SK-N-SH (cell line): ENCODE measurements around the gene POLR3E. TPM values are rescaled to one million over a fixed set of nuclear protein-coding genes. Genes with fewer than 3 reads are reported as not detected.

Experiments used
- CTCF ChIA-PET: fragments of 300-600, 350-600 bp; formaldehyde crosslinking; extraction: SDS; loops from one replicate; lab custom pipeline; 2021; lab: Yijun Ruan, JAX
- POLR2A ChIA-PET: fragments of 350-600 bp; sonication (Branson Sonifier 250); formaldehyde crosslinking; extraction: SDS; loops from one replicate; lab custom pipeline; 2020; ENCODE audit warnings: antibody characterized with exemption, inconsistent platforms; lab: Yijun Ruan, JAX
- DNase-seq: peaks from one replicate; pipeline ENCODE4 v3.0.0; 2012
- H2AFZ ChIP-seq: fragments of 200-600 bp; sonication (generic); 2 replicates; pipeline ENCODE4 v1.8.1; 2016; ENCODE audit warnings: antibody characterized with exemption, mild to moderate bottlenecking, low read depth
- H3F3A ChIP-seq: fragments of 200-600 bp; sonication (generic); replicated peaks from 2 replicates; pipeline ENCODE3; 2016; ENCODE audit warnings: antibody characterized with exemption, mild to moderate bottlenecking; ENCODE audit not compliant: insufficient read depth
- H3K27ac ChIP-seq, 2 experiments: fragments of 200-500 bp in 1 of 2; fragments of 200-600 bp in 1 of 2; sonication (Bioruptor generic) in 1 of 2; sonication (generic), shearing (Covaris generic) in 1 of 2; 2 replicates each; pipeline versions ENCODE4 v1.5.1 to v1.6.1; 2014 to 2016; ENCODE audit warnings: low read depth in 2 of 2, inconsistent platforms in 1 of 2, low read length in 1 of 2, mild to moderate bottlenecking in 1 of 2, mixed read lengths in 1 of 2
- H3K27me3 ChIP-seq: fragments of 200-600 bp; sonication (generic), shearing (Covaris generic); 2 replicates; pipeline ENCODE4 v1.6.1; 2016; ENCODE audit warnings: mixed run types; ENCODE audit not compliant: insufficient read depth
- H3K36me3 ChIP-seq, 2 experiments: fragments of 200-500 bp in 1 of 2; fragments of 200-600 bp in 1 of 2; sonication (Bioruptor generic) in 1 of 2; sonication (generic) in 1 of 2; replicated peaks in 1 of 2; 2 replicates each; pipeline versions ENCODE3 to v1.5.1; 2014 to 2016; ENCODE audit warnings: low read length in 1 of 2, mild to moderate bottlenecking in 1 of 2; ENCODE audit not compliant: insufficient read depth in 2 of 2, control insufficient read depth in 1 of 2
- H3K4me1 ChIP-seq, 2 experiments: fragments of 200-500 bp in 1 of 2; fragments of 200-600 bp in 1 of 2; sonication (Bioruptor generic) in 1 of 2; sonication (generic), shearing (Covaris generic) in 1 of 2; 2 replicates each; pipeline versions ENCODE4 v1.5.1 to v1.6.1; 2014 to 2016; ENCODE audit warnings: low read depth in 1 of 2, low read length in 1 of 2, mixed run types in 1 of 2; ENCODE audit not compliant: insufficient read depth in 2 of 2, control insufficient read depth in 1 of 2
- H3K4me2 ChIP-seq: fragments of 200-600 bp; sonication (generic), shearing (Covaris generic); 2 replicates; pipeline ENCODE4 v1.6.1; 2017; ENCODE audit warnings: mixed run types
- H3K4me3 ChIP-seq, 2 experiments: fragments of 200-500 bp in 1 of 2; fragments of 200-600 bp in 1 of 2; sonication (Bioruptor generic) in 1 of 2; sonication (generic), shearing (Covaris generic) in 1 of 2; 2 replicates each; pipeline versions ENCODE4 v1.5.1 to v1.8.1; 2014 to 2016; ENCODE audit warnings: low read depth in 2 of 2, inconsistent platforms in 1 of 2, low read length in 1 of 2, mild to moderate bottlenecking in 1 of 2, mixed read lengths in 1 of 2, moderate library complexity in 1 of 2
- H3K79me2 ChIP-seq: fragments of 200-600 bp; sonication (generic); 2 replicates; pipeline ENCODE4 v1.8.1; 2017; ENCODE audit warnings: mild to moderate bottlenecking; ENCODE audit not compliant: insufficient read depth
- H3K9ac ChIP-seq: fragments of 200-600 bp; sonication (generic); 2 replicates; pipeline ENCODE4 v1.6.1; 2017; ENCODE audit warnings: mixed run types
- H3K9me2 ChIP-seq: fragments of 200-600 bp; sonication (generic); 2 replicates; pipeline ENCODE4 v1.6.1; 2017; ENCODE audit warnings: mixed run types
- H3K9me3 ChIP-seq: fragments of 200-600 bp; sonication (generic); 2 replicates; pipeline ENCODE4 v1.6.1; 2017; ENCODE audit warnings: mixed run types, mild to moderate bottlenecking, moderate library complexity
- H4K20me1 ChIP-seq: fragments of 200-600 bp; sonication (generic); 2 replicates; pipeline ENCODE4 v1.6.1; 2017; ENCODE audit warnings: mild to moderate bottlenecking, mixed run types; ENCODE audit not compliant: insufficient read depth
- ELF1 ChIP-seq: IDR thresholded peaks from 2 replicates; pipeline ENCODE4 v1.4.0; 2012
- GATA2 ChIP-seq: sonication (generic); formaldehyde crosslinking; IDR thresholded peaks from 2 replicates; pipeline ENCODE4 v1.5.0; 2020; ENCODE audit warnings: mild to moderate bottlenecking, missing genetic modification reagents
- NFIC ChIP-seq: IDR thresholded peaks from 2 replicates; pipeline ENCODE4 v1.4.0; 2012; ENCODE audit warnings: borderline replicate concordance
- ZBTB33 ChIP-seq: IDR thresholded peaks from 2 replicates; pipeline ENCODE4 v1.4.0; 2012; ENCODE audit warnings: low read depth, borderline replicate concordance
- WGBS: methylation state at CpG from one replicate; pipeline ENCODE4 v1.1.6; 2017; ENCODE audit warnings: low lambda C conversion rate; 5-methylcytosine and 5-hydroxymethylcytosine counted together
- polyA plus RNA-seq, 3 experiments: library from polyadenylated mRNA; depleted of rRNA; stranded (reverse); fragments of >200 nt; gene quantifications; 2 replicates each; pipeline ENCODE4 v1.2.3, GENCODE V29; 2012
- TF ChIP-seq, protein P1 (sequence below): IDR thresholded peaks from 2 replicates; pipeline ENCODE4 v1.6.1; 2012; ENCODE audit warnings: mild to moderate bottlenecking, low read depth, low read length, moderate library complexity
- TF ChIP-seq, protein P2 (sequence below): IDR thresholded peaks from 2 replicates; pipeline ENCODE4; 2012
- TF ChIP-seq, protein P3 (sequence below): IDR thresholded peaks from 2 replicates; pipeline ENCODE4 v1.4.0; 2012; ENCODE audit warnings: low read depth

POLR3E gene
- polyA plus RNA-seq, 1 of the 3 experiments (the other 2 are of a cell fraction) = 59.6 TPM

DNA sequence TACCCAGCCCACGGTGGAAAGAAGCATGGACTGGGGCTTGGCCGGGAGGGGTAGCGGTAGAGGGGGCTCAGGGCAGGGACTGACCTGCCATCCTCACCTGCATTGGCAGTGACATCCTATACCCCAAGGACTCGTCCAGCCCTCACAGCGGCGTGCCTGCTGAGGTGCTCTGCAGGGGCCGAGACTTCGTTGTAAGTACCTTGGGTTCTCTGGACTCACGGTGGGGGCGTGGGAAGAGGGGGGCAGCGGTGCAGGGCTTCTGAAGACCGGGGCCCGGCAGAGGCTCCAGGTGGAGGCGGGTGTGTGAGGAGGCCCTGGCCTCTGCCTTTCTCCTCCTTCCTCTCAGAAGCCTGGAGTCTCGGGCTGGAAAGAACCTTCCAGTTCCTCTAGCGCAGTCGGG is 25.5 kb downstream of the POLR3E start (continued):
- TF ChIP-seq, protein P1, sequence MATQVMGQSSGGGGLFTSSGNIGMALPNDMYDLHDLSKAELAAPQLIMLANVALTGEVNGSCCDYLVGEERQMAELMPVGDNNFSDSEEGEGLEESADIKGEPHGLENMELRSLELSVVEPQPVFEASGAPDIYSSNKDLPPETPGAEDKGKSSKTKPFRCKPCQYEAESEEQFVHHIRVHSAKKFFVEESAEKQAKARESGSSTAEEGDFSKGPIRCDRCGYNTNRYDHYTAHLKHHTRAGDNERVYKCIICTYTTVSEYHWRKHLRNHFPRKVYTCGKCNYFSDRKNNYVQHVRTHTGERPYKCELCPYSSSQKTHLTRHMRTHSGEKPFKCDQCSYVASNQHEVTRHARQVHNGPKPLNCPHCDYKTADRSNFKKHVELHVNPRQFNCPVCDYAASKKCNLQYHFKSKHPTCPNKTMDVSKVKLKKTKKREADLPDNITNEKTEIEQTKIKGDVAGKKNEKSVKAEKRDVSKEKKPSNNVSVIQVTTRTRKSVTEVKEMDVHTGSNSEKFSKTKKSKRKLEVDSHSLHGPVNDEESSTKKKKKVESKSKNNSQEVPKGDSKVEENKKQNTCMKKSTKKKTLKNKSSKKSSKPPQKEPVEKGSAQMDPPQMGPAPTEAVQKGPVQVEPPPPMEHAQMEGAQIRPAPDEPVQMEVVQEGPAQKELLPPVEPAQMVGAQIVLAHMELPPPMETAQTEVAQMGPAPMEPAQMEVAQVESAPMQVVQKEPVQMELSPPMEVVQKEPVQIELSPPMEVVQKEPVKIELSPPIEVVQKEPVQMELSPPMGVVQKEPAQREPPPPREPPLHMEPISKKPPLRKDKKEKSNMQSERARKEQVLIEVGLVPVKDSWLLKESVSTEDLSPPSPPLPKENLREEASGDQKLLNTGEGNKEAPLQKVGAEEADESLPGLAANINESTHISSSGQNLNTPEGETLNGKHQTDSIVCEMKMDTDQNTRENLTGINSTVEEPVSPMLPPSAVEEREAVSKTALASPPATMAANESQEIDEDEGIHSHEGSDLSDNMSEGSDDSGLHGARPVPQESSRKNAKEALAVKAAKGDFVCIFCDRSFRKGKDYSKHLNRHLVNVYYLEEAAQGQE = no peak
- TF ChIP-seq, protein P2, sequence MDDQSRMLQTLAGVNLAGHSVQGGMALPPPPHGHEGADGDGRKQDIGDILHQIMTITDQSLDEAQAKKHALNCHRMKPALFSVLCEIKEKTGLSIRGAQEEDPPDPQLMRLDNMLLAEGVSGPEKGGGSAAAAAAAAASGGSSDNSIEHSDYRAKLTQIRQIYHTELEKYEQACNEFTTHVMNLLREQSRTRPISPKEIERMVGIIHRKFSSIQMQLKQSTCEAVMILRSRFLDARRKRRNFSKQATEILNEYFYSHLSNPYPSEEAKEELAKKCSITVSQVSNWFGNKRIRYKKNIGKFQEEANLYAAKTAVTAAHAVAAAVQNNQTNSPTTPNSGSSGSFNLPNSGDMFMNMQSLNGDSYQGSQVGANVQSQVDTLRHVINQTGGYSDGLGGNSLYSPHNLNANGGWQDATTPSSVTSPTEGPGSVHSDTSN = no peak
- no peak for TF ChIP-seq NFIC
- no peak for TF ChIP-seq ELF1
- TF ChIP-seq ZBTB33 = no peak
- TF ChIP-seq GATA2 (CRISPR knock-in tag) = no peak
- TF ChIP-seq, protein P3, sequence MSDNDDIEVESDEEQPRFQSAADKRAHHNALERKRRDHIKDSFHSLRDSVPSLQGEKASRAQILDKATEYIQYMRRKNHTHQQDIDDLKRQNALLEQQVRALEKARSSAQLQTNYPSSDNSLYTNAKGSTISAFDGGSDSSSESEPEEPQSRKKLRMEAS = no peak

- TF ChIP-seq, protein P1 = no peak
- Histone ChIP-seq H3K27ac (no peak overlapping the region), H3K27me3 (no peaks in the 10 kb centered on the region), H3K36me3 (peaks cover 0 to 65% of the 10 kb centered on the region in 2 experiments), H3K9ac (no peak overlapping the region), H3F3A (no peaks in the 10 kb centered on the region), H3K4me3 (no peak overlapping the region), H4K20me1 (0 out of 2 replicates have a peak, but pooled peaks cover 5% of the 10 kb centered on the region), H3K9me2 (no peaks in the 10 kb centered on the region), H3K4me1 (peaks cover 0 to 6% of the 10 kb centered on the region in 2 experiments; a peak in 1 of 4 replicates), H3K79me2 (no peaks in the 10 kb centered on the region; the same call in 1 of the 2 replicates), H2AFZ (no peak overlapping the region), H3K9me3 (no peaks in the 10 kb centered on the region), H3K4me2 (no peak overlapping the region)
- DNase-seq = no peak
- 98% methylated on average over 12 of the region's 12 CpGs for WGBS
- POLR2A ChIA-PET = no interaction called here
- CTCF ChIA-PET = interaction anchor here (0.9 to 2.1 kb wide), 3 partner anchors 23 to 1134 kb away, joined by 3 to 8 read pairs (median 3); no protein-coding TSS in a partner anchor
Observed at GRCh38 chr16:22323173-22323958, 26.2 kb downstream of the POLR3E start.
